ENCODE results near the gene REM1. TPM values are rescaled to one million over a fixed set of nuclear protein-coding genes. Genes with fewer than 3 reads are reported as not detected.
"Not testable (repeated sequence)": the region's sequence is repeated elsewhere in the genome, so short reads cannot be mapped to it uniquely, and the experiment has no call there.

Gene REM1
- total RNA-seq, 1 donor from 2014 or later: not detected

GRCh38 chr20:31517373-31517772, 42.3 kb downstream of the REM1 start:
- H3K4me3 Mint-ChIP-seq (ENCODE audit: unreplicated experiment): no peak overlapping the region
- TF ChIP-seq, protein P1, sequence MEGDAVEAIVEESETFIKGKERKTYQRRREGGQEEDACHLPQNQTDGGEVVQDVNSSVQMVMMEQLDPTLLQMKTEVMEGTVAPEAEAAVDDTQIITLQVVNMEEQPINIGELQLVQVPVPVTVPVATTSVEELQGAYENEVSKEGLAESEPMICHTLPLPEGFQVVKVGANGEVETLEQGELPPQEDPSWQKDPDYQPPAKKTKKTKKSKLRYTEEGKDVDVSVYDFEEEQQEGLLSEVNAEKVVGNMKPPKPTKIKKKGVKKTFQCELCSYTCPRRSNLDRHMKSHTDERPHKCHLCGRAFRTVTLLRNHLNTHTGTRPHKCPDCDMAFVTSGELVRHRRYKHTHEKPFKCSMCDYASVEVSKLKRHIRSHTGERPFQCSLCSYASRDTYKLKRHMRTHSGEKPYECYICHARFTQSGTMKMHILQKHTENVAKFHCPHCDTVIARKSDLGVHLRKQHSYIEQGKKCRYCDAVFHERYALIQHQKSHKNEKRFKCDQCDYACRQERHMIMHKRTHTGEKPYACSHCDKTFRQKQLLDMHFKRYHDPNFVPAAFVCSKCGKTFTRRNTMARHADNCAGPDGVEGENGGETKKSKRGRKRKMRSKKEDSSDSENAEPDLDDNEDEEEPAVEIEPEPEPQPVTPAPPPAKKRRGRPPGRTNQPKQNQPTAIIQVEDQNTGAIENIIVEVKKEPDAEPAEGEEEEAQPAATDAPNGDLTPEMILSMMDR (IDR thresholded peaks at IDR 0.05): peak; percentile 17
- H3K9me3 Mint-ChIP-seq (ENCODE audit: unreplicated experiment): no peaks in the 10 kb centered on the region
- no peak overlapping the region for H3K27ac Mint-ChIP-seq (ENCODE audit: unreplicated experiment)
- no peak for DNase-seq (ENCODE audit: extremely low spot score, unreplicated experiment)
- peaks cover 5% of the 10 kb centered on the region for H3K4me1 Mint-ChIP-seq (ENCODE audit: unreplicated experiment)
- H3K27me3 Mint-ChIP-seq (ENCODE audit: unreplicated experiment): no peaks in the 10 kb centered on the region
- H3K36me3 Mint-ChIP-seq (ENCODE audit: unreplicated experiment): peaks cover 2% of the 10 kb centered on the region

- not testable (repeated sequence) for H3K36me3 Mint-ChIP-seq (ENCODE audit: unreplicated experiment); DNase-seq (ENCODE audit: extremely low spot score, unreplicated experiment); H3K4me1 Mint-ChIP-seq (ENCODE audit: unreplicated experiment); H3K27me3 Mint-ChIP-seq (ENCODE audit: unreplicated experiment); H3K4me3 Mint-ChIP-seq (ENCODE audit: unreplicated experiment); H3K9me3 Mint-ChIP-seq (ENCODE audit: unreplicated experiment)
- peak overlapping the region; percentile 34 for H3K27ac Mint-ChIP-seq (ENCODE audit: unreplicated experiment)
These were observed 46.2 kb downstream of the REM1 start for GRCh38 chr20:31521267-31521666.

DNA sequence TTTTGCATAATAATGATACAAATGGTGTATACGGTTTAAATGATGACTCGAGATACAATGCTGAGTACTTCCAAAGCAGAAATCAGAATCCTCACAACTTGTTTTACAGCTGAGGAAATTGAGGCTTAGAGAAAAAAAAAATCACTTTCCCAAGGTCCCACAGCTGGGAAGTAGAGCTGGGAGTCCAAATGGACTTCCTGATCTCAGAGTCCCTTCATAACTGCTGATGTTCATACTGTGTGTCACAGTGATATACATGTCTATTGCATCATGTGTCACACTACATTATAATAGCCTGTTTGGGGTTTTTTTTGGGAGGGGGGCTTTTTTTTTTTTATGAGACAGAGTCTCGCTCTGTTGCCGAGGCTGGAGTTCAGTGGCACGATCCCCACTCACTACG, 47.6 kb downstream of the REM1 start:
- Mint-ChIP-seq H3K27ac (ENCODE audit: unreplicated experiment) (no peak overlapping the region), H3K27me3 (ENCODE audit: unreplicated experiment) (no peaks in the 10 kb centered on the region), H3K9me3 (ENCODE audit: unreplicated experiment) (no peaks in the 10 kb centered on the region), H3K36me3 (ENCODE audit: unreplicated experiment) (peaks cover 20% of the 10 kb centered on the region), H3K4me1 (ENCODE audit: unreplicated experiment) (peaks cover 5% of the 10 kb centered on the region), H3K4me3 (ENCODE audit: unreplicated experiment) (no peak overlapping the region)
- DNase-seq (ENCODE audit: extremely low spot score, unreplicated experiment): no peak
- TF ChIP-seq, protein P1 (IDR thresholded peaks at IDR 0.05): no peak

DNA sequence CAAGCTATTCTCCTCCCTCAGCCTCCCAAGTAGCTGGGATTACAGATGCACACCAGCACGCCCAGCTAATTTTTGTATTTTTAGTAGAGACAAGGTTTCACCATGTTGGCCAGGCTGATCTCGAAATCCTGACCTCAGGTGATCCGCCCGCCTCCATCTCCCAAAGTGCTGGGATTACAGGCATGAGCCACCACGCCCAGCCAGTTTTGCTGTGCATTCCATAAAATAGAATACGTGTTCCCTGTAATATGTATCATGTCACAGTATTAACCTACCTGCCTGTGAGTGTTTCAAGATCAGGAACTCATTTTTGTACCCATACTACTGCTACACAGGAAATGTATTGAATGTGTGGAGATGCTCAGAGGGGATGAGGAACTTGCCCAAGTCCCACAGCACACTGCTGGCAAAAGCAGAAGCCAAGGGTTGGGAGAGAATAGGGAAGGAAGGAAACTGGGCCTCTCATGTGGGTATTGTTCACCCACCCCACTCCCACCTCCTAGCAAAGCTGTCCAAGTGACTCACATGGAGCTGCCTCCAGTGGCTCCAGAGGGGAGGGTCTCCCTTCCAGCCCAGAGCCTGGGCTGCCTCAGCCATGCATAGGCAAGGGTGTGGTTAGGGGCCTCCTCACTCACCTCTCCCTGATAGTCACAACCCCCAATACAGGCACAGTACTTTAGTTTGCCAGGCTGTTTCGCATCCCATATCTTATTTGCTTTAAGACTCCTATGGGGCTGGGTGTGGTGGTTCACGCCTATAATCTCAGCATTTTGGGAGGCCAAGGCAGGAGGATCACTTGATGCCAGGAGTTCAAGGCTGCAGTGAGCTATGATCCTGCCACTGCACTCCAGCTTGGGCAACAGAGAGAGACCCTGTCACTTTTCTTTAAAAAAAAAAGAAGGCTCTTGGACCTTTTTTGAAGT, 48.5 kb downstream of the REM1 start:
- no peak overlapping the region for H3K4me3 Mint-ChIP-seq (ENCODE audit: unreplicated experiment)
- peaks cover 5% of the 10 kb centered on the region for H3K4me1 Mint-ChIP-seq (ENCODE audit: unreplicated experiment)
- no peaks in the 10 kb centered on the region for H3K27me3 Mint-ChIP-seq (ENCODE audit: unreplicated experiment)
- no peak for DNase-seq (ENCODE audit: extremely low spot score, unreplicated experiment)
- H3K9me3 Mint-ChIP-seq (ENCODE audit: unreplicated experiment): no peaks in the 10 kb centered on the region
- H3K36me3 Mint-ChIP-seq (ENCODE audit: unreplicated experiment): peaks cover 23% of the 10 kb centered on the region
- H3K27ac Mint-ChIP-seq (ENCODE audit: unreplicated experiment): no peak overlapping the region
- TF ChIP-seq, protein P1 (IDR thresholded peaks at IDR 0.05): no peak

- H3K4me3 Mint-ChIP-seq (ENCODE audit: unreplicated experiment): no peak overlapping the region
- H3K4me1 Mint-ChIP-seq (ENCODE audit: unreplicated experiment): no peaks in the 10 kb centered on the region
- no peaks in the 10 kb centered on the region for H3K27me3 Mint-ChIP-seq (ENCODE audit: unreplicated experiment)
- peaks cover 36% of the 10 kb centered on the region for H3K36me3 Mint-ChIP-seq (ENCODE audit: unreplicated experiment)
- no peaks in the 10 kb centered on the region for H3K9me3 Mint-ChIP-seq (ENCODE audit: unreplicated experiment)
- DNase-seq (ENCODE audit: extremely low spot score, unreplicated experiment): no peak
- no peak overlapping the region for H3K27ac Mint-ChIP-seq (ENCODE audit: unreplicated experiment)
- TF ChIP-seq, protein P1 (IDR thresholded peaks at IDR 0.05): no peak
These were observed 52.2 kb downstream of the REM1 start for GRCh38 chr20:31527266-31527665.

Other genes starting within 250 kb of the REM1 start
- not detected in 2 replicates for gene DEFB115, start 217.6 kb upstream of the REM1 start, total RNA-seq
- gene DEFB116, start 166.7 kb upstream of the REM1 start, total RNA-seq: not detected in 2 replicates
- gene DEFB118, start 106.7 kb upstream of the REM1 start, total RNA-seq: not detected in 2 replicates
- not detected in 2 replicates for gene DEFB119, start 84.7 kb upstream of the REM1 start, total RNA-seq
- gene DEFB121, start 69.1 kb upstream of the REM1 start, total RNA-seq: not detected in 2 replicates
- gene DEFB123, start 34.7 kb upstream of the REM1 start, total RNA-seq: not detected in 2 replicates
- gene DEFB124, start 161 bp upstream of the REM1 start, total RNA-seq: not detected in 2 replicates
- gene HM13, start 39.2 kb downstream of the REM1 start, total RNA-seq: 173 and 203 TPM in 2 replicates
- 8.2 TPM in 2 replicates for gene ID1, start 130.0 kb downstream of the REM1 start, total RNA-seq
- gene COX4I2, start 162.6 kb downstream of the REM1 start, total RNA-seq: not detected in 2 replicates
- 67.0 and 69.4 TPM in 2 replicates for gene BCL2L1, start 247.6 kb downstream of the REM1 start, total RNA-seq

Measured in osteocyte (in vitro differentiated cells).